Kidney tubule cell (primary cell): ENCODE results near the gene ZNF468.
"Not testable (repeated sequence)": the region's sequence is repeated elsewhere in the genome, so short reads cannot be mapped to it uniquely, and the experiment has no call there.

ENCODE experiments used
- DNase-seq: peaks from one replicate; pipeline ENCODE4 v3.0.0-alpha.2; 2018; ENCODE audit warnings: low spot score

The ZNF468 gene

DNA sequence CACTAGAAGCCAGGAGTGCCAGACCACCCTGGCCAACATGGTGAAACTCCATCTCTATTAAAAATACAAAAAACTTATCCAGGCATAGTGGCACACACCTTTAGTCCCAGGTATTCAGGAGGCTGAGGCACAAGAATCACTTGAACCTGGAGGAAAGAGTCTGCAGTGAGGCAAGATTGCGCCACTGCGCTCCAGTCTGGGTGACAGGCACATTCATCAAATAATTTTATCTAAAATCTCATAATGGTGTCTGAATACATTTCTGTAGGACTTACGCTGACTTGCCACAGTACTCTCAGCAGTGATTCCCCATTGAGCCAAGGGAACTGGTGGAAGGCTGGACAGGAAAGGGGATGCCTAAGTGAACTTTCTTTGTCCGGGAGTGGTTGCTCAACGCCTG is 31.7 kb downstream of the ZNF468 start:
- DNase-seq = no peak

DNA sequence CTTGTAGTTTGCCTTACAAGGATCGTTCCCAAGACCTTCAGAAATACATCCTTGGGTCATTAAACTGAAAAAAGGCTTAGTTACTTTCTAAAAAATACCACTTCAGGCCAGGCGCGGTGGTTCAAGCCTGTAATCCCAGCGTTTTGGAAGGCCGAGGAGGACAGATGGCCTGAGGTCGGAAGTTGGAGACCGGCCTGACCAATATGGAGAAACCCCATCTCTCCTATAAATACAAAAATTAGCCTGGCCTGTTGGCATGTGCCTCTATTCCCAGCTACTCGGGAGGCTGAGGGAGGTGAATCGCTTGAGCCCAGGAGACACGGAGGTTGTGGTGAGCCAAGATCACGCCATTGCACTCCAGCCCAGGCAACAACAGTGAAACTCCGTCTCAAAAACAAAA is 33.7 kb downstream of the ZNF468 start:
- DNase-seq = no peak

DNA sequence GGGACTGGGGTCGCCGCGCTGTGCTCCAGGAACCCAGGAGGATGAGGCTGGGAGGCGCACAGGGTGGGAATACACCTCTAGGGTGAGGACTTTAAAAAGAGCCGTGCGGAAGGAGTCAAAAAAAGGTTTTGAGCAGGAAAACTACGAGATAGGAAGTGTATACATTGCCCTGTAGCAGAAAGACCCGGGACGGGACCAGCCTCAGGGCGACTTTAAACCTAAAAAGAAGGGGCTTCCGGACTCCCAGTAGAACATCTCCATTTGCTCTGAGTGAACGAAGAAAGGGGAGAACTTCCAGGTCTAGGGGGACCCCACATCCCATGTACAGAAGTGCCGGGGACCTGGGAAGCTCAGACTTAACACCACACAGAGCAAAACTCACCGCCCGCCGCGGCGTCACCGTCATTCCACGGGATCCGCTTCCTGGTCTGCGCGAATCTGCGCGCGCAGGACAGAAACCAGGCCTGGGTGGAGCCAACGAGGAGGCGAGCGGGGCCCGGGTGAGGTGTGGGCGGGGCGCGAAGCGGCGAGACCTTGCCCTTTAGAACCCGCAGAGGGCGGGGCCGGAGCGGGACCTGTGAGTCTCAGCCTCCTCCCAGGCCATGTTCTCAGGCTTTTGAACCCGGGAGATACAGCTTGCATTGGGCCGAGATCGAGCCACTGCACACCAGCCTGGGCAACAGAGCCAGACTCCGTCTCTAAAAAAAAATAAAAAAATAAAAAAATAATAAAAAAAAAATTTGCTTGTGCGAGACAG is 36.0 kb downstream of the ZNF468 start, which contains the start of gene ZNF28:
Gene ZNF28 (minus strand): TSS at position 430 of the 757 bp plus-strand sequence. CDS start 3,675 bp downstream, outside the sequence.
- DNase-seq = peak; percentile 61

DNA sequence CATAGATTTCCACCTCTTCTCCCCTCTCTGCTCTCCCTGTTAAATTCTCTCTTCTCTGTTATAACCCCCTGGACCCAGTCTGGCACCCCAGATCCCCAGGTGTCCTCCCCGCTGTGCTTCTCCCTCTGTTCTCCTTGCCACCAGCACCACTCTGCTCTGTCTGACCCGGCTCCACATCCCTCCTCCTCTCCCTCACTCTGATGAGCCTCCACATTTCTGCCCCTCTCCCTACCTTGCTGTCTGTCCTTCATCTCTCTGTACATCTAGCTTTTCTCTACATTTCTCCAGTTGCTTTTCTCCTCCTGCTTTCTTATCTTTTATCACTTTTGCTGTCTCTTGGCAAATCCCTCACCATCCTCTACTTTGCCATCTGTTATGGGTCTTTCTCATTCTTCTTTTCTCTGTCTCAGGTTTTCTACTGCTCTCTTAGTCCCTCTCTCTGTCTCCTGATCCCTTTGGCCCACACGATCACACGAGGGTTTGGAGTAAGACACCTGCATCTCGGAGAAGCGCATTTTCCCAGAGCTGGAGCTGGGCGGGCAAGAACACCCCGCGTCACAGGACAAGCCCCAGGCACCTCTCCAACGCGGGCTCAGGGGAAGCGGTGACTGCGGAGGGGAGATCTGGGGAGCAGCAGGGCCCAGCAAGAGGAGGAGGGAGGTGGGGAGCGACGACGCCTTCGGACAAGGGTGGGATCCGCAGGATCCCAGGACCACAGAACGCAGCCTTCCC is 36.8 kb downstream of the ZNF468 start:
- peak; percentile 44 for DNase-seq

DNA sequence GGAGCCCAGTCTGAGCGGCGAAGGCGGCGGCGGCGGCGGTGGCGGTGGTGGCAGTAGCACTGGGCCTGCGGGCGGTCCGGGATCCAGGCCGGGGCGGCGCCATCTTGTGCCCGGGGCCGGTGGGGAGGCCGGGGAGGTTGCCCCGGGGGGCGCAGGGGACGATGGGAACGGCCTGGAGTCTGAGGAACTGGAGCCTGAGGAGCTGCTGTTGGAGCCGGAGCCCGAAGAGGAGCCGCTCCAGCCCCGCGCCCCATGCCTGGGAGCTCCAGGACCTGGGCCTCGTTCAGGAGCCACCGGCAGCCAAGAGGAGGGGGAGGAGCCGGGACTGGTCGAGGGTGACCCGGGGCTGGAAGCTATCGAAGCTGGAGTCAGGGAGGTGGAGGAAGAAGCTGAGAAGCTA is 47.6 kb downstream of the ZNF468 start:
- DNase-seq = no peak

DNA sequence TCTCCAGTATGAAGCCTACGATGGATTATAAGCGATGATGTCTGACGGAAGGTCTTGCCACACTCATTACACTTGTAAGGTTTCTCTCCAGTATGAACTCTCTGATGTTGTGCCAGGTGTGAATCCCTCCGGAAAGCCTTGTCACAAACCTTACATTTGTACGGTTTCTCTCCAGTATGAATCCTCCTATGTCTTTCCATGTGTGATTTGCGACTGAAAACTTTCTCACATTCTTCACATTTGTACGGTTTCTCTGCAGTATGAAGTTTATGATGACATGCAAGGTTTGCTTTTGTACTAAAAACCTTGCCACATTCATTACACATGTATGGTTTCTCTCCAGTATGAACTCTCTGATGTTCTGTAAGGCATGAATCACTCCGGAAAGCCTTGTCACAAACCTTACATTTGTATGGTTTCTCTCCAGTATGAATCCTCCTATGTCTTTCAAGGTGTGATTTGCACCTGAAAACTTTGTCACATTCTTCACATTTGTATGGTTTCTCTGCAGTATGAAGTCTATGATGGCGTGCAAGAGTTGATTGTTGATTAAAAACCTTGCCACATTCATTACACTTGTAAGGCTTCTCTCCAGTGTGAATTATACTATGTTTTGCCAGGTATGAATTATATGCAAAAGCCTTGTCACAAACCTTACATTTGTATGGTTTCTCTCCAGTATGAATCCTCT is 57.3 kb downstream of the ZNF468 start:
- DNase-seq = not testable (repeated sequence)

DNA sequence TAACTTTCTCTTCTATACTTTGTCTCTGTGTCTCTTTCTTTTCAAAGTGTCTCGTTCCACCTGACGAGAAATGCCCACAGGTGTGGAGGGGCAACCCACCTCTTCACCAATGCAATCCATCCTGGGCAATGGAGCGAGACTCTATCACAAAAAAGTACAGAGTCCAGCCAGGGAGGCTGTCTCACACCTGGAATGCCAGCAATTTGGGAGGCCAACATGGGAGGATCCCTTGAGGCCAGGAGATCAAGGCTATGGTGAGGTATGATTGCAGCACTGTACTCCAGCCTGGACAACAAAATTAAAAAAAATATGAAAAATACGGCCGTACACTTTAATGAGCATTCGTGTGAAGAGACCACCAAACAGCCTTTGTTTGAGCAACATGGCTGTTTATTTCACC is 68.0 kb downstream of the ZNF468 start:
- DNase-seq = no peak
